HG02938 (cell line): Measurements from ENCODE around the gene SLC35F4.

Experiments
- ATAC-seq: cut with Tn5 transposase; IDR thresholded peaks from one replicate; pipeline ENCODE4 v1.9.1; 2021; ENCODE audit warnings: mild to moderate bottlenecking, moderate library complexity; ENCODE audit not compliant: unreplicated experiment

Gene SLC35F4

DNA sequence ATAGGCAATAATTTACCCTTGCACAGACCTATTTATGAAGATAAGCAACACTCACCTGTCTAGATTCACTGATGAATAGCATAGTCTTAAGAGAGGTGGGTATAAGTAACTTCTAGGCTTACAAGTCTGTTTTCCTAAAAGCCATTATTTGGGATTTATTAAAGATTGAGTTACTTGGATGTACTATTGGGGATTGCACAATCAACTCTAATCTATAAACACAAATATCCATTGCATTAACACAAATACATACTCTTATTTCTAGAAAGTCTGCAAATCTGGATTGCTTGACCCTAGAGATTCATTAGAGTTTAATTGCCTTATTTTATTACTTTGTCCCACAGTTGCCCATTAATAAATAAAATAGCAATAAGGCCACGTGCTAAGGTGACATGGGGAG lies 224.1 kb downstream of the SLC35F4 start:
- no peak for ATAC-seq

DNA sequence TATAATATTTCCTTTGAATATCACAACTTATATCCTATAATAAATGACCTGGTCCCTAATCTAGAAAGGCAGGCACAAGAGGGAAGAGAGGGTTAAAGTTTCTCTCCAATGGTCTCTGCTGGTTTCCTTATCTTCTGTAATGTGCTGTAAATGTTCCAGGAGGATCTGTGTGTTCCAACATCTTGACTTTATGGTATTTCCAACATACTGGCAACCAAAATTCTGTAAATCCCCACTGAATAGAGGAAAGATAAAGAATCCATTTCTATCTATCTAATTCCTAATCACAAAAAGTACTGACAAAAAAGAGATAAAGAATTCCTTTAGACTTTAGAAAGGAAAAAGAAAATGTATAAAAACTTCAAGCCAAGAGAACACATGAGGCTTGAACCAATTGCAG lies 225.9 kb downstream of the SLC35F4 start:
- no peak for ATAC-seq

DNA sequence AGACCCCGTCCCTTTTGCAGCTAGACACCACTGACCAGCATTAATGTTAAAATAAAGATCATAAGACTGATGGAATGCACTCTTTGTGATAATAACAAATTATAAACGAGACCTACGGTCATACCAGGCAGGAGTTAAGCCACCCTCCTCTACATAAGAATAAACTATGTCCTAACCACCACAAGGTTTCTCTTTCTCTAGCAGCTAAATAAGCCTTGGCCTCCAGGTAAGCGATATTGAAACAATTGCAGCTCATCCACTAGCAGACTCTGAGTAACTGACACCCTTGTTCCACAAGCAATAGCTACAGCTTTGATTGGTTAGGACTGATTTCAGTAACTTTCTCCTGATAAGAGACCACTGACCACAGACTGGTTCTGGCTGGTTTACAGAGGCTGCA lies 228.0 kb downstream of the SLC35F4 start:
- no peak for ATAC-seq

DNA sequence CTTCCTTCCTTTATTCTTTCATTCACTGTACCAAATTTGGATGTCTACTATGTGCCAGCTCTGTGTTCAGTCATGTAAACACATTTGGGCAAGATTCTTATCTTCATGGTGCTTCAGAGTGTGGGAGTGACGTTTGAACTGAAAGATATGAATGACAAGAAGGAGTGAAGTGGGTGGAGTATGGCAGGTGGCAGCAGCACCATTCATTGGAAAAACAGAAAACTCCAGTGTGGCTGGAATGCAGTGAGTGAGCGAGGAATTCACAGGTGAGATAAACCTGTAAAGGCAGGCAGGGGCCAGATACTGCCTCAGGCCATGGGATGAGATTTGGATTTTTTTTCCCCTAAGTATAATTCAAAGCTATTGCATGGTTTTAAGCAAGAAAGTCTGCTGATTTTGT lies 231.6 kb downstream of the SLC35F4 start:
- no peak for ATAC-seq

DNA sequence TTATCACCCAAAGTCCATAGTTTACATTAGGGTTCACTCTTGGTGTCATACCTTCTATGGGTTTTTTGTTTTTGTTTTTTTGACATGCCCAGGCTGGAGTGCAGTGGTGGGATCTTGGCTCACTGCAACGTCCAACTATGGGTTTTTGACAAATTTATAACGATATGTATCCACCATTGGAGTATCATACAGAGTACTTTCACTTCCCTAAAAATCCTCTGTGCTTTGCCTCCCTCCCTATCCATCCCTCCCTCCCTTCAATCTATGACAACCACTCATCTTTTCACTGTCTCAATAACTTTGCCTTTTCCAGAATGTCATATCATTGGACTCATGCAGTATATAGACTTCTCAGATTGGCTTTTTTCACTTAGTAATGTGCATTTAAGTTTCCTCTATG lies 233.2 kb downstream of the SLC35F4 start:
- no peak for ATAC-seq

DNA sequence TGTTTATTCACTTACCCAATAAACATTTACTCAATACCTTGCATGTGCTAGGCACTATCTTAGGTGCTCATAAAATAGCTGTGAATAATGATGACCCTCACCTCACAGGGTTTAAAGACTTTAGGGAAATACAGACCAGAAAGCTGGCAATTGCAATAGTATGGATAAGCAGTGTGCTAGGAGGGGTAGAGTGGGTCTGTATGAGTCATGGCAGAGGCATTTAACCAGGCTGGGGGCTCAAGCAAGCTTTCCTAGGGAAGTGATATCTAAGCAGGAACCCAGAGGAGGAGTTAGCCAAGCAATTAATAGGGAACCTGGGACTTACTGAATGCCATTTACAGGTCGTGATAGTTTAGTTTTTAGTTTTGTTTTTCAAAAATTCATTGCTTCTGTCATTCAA lies 248.4 kb downstream of the SLC35F4 start:
- ATAC-seq = no peak

DNA sequence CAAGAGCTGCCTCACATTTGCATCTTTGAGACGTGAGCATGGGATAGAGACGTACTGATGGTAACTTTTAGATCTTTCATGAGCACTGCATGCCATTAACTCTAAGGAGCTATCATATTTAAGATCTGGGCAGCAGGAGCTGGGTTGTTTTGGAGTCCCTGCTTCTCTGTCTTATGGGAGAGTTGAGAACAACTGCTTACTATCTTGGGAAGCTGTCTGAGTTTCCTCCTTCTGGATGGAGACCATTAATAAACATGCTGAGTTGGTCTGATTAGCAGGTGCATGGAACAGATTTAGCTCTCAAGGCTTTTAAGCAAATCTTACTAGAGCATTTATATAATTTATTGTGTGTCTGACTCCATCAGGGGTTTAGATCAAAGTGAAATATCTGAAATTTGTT lies 252.9 kb downstream of the SLC35F4 start:
- no peak for ATAC-seq

DNA sequence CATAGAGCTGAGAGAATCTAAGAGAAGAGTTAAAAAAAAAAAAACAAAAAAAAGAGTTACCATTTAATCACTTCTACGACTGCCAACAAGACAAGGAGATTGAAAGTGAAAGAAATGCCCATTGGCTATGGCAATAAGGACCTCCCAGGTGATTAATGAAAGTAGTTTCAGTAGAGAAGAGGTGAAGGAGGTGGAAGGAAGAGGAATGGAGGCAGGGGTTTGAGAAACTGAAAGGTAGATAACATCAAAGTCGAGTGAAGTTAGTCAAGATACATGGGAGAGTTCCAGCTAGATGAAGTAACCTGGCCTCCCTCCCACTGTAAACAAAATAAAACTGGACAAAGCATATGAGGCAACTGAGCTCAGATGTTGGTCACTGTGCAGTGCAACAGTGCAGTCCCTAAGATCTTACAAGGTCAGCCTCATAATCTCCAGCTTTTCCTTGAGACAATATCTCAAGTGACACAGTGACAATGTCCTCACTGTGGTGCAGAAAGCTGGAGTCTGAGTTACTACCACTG lies 254.3 kb downstream of the SLC35F4 start:
- ATAC-seq = no peak

DNA sequence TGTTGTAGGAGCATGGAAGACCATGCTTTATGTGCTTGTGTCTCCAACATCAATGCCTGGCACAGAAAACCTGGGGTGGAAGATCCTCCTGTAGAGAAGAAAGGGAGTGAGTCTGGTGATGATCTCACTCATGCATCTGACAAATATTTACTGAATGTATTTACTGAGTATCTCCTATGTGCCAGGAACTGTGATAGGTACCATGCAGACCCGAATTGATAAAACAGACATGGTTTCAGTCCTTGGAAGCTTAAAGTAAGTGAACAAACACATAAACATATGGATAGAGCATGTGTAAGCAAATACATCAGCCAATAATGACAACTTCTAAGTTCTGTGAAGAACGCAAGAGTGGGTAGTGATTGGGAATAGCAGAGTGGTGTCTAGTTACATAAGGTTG lies 255.3 kb downstream of the SLC35F4 start:
- no peak for ATAC-seq

DNA sequence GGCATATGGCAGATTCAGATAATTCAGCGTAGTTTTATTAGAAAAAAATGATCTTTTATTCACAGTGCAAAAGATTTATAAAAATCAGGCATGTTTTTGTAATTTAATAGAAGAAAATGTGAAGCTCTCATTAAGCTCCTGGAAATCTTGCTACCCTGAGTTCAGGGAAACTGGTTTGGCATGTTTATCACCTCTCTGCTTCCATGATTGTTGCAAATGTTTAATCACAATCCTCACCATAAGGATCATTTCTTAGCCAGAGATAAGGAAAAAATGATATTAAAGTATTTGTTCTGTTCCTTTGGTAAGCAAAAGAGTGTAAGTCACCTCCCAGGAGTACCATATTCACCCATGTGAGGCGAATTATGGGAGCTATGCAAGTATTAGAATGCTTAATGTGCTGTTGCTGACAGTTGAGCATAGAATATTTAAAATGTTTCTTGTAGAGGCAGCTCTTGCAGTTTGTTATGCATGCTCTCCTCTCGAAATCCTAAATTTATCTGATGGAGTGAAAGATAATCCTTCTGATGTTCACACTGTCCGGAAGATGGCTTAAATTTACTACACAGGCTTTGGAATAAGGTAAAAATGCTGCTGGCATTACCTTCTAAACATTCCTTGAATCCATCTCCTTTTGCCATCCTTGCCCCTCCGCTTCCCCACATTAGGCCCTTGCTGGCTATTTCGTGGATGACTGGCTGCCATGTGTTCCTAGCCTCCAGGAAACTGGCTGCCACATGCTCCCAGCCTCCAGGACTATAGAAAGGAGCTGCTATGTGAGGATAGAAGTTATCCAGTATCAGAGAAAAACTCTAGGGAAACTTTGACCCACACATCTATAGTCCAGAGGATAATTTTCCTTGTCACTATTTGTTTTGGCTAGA lies 256.5 kb downstream of the SLC35F4 start:
- ATAC-seq = no peak

DNA sequence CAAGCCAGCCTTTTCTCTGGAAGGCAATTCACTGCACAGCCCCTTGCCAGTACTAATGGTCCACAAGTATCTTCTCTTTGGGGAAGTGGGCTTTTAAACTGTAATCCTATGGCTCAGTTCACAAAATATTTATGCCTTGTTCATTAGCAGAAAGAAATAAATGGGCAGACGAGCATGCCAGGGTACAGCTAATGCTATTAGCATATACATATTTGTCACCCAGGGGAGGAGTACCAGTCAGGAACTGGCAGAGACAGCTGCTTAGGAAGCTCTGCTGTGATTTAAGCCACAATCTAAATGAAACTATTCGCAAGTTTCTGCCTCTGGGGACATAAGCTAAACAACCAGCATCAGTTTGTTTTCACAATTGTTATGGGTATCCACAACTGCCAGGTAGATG lies 258.8 kb downstream of the SLC35F4 start:
- no peak for ATAC-seq

DNA sequence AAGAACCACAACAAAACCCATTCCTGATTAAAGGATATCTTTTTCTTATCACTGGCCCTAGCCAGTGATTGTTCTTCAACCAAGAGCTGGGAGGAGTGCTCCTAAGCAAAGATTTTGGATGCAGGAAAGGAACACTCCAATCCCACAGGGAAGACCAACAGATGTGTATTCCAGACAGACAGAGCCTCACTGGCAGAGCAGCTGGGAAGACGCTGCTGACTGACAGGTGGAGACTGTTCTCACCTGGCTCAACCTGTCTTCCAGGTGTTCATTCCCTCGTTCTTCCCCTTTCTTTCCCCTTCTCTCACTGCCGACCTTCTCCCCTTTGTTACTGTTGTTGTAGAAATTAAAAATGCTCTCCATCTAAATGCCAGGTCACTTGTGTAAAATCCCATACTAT lies 282.5 kb downstream of the SLC35F4 start:
- ATAC-seq = no peak

DNA sequence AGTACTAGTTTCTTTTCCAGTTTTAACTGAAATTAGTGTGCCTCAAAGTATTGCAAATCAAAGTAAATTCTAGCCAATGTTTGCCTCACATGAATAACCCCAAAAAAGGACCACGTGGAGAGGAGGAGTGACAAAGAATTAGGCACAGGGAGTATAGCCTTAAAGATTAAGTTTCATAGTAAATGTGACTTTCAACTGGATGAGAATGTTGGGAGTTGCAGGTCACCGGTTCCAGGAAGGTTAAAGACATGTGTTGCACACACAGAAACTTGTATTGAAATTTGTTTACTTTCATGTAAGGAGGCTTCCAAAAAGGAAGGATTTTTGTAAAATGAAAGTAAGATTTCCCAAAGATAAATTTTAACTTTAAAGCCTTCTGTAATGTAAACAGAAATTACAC lies 283.1 kb downstream of the SLC35F4 start:
- no peak for ATAC-seq

DNA sequence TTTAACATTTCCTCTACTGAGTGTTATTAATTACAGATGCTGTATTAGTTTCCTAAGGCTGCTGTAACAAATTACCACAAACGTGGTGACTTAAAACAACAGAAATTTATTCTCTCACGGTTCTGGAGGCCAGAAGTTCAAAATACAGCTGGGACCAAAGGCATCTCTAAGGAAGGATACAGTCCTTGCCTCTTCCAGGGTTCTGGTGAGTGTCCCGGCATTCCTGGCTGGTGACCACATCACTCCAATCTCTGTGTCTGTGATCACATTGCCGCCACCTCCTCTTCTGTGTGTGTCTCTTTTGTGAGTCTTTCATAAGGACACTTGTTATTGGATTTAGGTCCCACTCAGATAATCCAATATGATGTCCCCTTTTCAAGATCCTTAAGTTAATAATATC lies 287.1 kb downstream of the SLC35F4 start:
- no peak for ATAC-seq

DNA sequence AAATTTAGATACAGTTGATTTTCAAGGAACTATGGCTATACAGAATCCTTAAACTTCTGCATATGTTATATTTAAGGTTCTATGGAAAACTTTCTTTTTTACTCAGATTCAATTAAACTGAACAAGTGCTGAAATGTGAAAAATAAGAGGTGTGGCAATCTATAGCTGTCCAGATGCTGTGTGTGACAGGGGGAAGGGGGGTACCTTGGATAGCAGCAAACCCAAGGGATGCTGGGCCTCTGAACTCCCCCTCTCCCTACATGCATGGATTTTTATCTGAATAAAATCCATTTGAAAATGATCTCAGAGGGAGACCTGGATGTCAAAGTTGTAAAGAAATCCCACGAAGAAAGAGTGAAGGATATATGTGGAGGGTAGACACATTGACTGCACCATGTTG lies 289.4 kb downstream of the SLC35F4 start:
- ATAC-seq = no peak

DNA sequence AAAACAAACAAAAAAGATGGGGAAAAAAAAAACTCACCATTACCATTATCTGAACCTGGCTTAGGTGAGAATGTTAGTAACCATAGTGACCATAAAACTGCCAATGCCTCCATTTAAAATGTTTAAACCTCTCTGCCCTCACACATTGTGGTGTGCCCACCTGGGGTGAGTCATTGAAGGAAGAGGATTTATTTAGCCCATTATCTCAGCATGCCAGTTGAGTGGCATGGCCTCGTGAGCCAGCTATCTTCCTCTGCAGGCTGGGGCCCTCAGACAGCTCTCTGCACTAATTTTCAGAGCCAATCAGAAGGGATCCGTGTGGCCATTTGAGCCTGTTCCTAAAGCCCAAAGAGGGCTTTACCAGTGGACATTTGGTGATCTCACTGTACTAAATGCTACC lies 290.4 kb downstream of the SLC35F4 start:
- no peak for ATAC-seq

DNA sequence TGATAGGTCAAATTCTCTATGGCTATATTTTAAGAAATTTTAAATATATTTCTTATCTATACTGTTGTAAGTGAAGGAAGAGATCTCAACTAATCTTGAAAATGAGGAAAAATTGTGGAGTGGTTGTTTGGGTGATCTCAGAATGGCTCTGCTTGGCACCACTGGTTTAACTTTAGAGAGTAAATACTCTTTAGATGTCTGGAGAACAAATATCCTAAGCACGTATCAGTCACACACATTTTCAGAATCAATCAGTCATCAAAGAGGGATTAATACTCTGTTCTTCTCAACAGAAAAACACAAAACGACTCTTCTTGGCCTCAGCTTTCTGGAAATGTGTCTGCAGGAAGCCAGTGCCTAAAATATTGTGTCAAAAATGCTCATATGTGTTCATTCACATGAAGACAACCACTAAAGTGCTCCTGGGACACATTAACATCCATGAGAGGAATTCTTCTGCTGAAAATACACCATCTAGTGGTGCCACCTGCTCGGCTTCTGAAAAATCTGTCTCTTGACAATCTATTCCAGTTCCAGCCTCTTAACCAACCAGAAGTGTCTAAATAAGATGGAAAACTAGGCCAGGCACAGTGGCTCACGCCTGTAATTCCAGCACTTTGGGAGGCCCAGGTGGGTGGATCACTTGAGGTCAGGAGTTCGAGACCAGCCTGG lies 291.1 kb downstream of the SLC35F4 start:
- ATAC-seq = no peak

DNA sequence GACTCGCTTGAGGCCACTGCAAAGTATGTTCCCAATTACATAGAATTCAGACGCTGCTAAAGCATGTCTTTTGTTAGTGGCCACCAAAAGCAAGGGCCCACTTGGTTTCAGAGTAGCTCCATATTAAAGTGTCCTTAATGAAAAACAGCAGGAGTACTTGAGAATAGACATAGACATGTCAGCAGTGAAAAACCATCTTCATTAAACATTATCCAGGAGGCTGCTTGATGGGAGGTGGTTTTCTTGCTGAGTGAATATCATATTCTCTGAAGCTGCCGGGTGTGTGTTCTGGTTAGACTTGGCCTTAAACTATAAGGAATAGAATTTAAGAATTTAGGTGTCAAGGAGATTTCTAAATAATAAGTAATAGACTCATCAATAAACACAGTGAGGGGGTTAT lies 292.7 kb downstream of the SLC35F4 start:
- ATAC-seq = no peak

DNA sequence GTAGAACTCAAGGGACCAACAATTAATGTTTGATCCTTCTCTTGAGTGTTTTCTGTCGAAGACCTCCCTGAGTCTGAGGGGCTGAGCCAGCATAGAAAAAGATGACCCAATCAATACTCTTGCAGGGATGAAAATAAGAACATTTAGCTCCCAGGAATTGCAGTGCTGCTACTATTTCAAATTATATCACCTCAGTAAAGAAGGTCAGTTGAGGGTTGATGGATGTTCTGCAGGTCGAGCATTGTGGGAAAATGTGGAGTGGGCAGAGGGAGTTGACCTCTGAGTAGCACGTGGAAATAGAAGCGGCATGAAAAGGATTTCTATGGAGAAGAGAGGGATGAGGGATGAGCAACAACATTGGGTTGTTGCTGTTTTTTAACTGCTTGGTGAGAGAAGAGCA lies 297.3 kb downstream of the SLC35F4 start:
- no peak for ATAC-seq

DNA sequence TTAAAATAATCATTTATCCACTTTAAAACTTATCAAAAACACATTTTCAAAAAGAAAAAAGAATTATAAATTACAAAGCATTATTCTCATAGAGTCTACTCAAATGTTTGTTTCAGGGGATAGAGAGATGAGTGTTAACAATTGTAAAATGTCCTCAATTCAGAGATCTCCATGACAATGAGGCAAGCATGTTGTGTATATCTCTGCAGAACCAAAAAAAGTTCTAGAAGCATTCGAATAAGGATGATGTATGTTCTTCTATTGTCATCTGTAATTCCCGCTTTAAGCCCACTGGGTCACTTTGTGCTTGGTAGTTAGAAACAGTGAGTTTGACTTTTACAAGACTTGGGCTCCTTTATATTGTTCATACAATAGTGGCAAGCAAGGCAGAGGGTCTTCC lies 298.7 kb downstream of the SLC35F4 start:
- ATAC-seq = no peak

DNA sequence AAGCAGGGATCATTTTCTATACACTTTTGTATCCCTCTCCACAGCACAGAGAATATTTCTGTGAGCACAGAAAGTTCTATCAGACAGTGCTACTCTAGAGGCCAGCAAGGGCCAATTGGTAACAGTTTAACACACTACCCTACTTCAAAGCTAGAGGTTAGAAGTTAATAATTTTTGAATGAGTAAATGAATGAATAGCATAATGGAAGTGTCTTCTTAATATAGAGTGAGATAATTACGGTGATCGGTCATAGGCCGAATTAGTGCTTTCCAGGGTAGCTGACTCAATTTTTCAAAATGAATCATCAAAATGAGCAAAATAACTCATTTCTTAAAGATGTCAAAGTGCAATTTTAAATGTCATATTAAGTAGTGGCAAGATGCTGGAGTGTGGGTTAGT lies 305.2 kb downstream of the SLC35F4 start:
- ATAC-seq = peak; percentile 94

DNA sequence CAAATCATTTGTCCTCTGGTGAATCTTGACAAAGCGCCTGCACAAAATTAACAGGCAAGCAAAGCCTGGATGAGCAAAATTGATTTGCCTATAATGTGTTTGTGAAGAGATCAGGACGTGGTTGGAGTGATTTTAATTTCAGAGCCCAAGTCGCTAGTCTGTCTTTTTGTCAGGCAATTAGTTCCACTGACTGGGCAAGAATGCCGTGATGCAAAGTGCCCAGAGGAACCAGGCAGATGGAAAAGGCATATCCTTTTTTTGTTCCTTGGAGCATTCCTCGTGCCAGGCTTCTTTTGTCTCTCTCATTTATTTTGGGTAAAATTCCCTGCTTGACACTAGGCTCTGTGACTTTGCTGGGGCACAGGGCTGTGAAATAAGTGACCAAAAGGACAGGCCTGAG lies 306.3 kb downstream of the SLC35F4 start:
- ATAC-seq = no peak
